Measurements from ENCODE around the gene UBE2D2. TPM values are rescaled to one million over a fixed set of nuclear protein-coding genes. Genes with fewer than 3 reads are reported as not detected.
"Not testable (repeated sequence)": the region's sequence is repeated elsewhere in the genome, so short reads cannot be mapped to it uniquely, and the experiment has no call there.

The UBE2D2 gene
- total RNA-seq, 6 experiments from 2014 or later, result 38.3 to 68.3 (median 53.1) TPM

DNA sequence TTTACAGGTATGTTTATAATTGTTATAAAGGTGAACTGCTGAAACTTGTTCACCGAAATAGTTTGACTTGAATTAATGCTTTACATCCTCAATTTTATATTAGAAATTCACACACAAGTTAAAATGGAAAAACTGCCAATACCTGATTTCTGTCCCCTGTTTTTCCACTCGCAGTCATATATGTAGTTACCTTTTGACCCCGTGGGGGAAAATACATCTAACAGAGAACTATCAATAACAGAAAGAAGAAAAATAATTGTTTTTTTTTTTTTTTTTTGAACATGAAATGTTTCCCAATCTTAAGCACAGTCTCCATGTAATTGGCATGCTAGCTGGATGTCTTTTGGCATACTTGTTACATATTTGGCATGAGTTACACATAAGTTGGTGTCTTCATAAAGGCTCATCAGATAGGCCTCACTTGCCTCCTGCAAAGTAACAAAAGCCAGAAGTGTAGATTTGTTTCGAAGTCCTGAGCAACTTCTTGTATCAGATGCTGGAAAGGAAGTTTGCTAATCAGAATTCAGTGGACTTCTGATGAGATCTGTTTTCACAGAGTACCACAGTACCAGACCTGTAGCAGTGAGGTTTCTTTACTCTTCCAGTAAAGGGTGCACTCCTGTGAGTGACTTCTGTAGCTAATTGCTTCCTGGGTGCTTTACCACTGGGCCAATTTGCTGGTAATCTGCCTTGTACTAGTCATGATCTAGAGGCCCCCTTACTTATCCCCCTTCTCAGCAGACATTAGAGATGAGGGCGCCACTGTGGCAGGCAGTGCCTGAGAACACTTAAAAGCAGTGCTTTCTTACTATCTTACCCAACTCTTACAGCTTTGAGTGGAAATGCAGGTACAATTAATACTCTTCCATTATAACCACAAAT lies 50.8 kb downstream of the UBE2D2 start:
- ATAC-seq (no peak), DNase-seq (no peak)
- Histone ChIP-seq H3K27me3 (no peaks in the 10 kb centered on the region), H3K36me3 (peaks cover 0 to 17% (median 2%) of the 10 kb centered on the region in 4 donors), H3K4me1 (peaks cover 0 to 4% (median 0%) of the 10 kb centered on the region in 4 donors), H3K27ac (no peak overlapping the region), H3K4me3 (no peak overlapping the region), H3K9me3 (no peaks in the 10 kb centered on the region)
- TF ChIP-seq POLR2A (IDR thresholded peaks at IDR 0.05), result no peak
- no peak for TF ChIP-seq CTCF (IDR thresholded peaks at IDR 0.05)
- intact Hi-C loops (cut with DNase I), result no loop called here
- WGBS (ENCODE audit: insufficient coverage, low coverage, low lambda C conversion rate, missing lambda C conversion rate), result 79% methylated on average over 5 of the region's 5 CpGs

DNA sequence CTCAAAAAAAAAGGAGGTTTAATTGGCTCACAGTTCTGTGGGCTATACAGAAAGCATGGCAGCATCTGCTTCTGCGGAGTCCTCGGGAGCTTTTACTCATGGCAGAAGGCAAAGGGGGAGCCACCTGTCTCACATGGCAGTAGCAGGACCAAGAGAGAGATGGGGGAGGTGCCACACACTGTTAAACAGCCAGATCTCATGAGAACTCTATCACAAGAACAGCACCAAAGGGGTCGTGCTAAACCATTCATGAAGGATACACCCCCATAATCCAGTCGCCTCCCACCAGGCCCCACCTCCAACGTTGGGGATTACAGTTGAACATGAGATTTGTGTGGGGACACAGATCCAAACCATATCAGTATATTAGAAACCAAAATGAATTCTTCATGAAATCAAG lies 58.7 kb downstream of the UBE2D2 start:
- Histone ChIP-seq H3K9me3 (no peaks in the 10 kb centered on the region), H3K4me3 (no peak overlapping the region), H3K36me3 (peaks cover 0 to 42% (median 13%) of the 10 kb centered on the region in 4 donors), H3K4me1 (no peaks in the 10 kb centered on the region), H3K27me3 (no peaks in the 10 kb centered on the region), H3K27ac (no peak overlapping the region)
- TF ChIP-seq CTCF (IDR thresholded peaks at IDR 0.05), result no peak
- no peak for TF ChIP-seq POLR2A (IDR thresholded peaks at IDR 0.05)
- intact Hi-C loops (cut with DNase I), result no loop called here
- 90% methylated on average over 3 of the region's 5 CpGs for WGBS (ENCODE audit: insufficient coverage, low coverage, low lambda C conversion rate, missing lambda C conversion rate)
- DNase-seq (no peak), ATAC-seq (no peak)

DNA sequence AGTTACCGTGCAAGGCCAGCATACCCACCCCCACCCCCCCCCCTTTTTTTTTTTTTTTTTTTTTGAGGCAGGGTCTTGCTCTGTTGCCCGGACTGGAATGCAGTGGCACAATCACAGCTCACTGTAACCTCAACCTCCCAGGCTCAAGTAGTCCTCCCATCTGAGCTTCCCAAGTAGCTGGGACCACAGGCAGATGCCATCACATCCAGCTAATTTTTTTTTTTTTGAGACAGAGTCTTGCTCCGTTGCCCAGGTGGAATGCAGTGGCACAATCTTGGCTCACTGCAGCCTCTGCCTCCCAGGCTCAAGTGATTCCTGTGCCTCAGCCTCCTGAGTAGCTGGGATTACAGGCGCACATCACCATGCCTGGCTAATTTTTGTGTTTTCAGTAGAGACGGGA lies 64.3 kb downstream of the UBE2D2 start:
- H3K4me1 ChIP-seq; ATAC-seq; H3K27me3 ChIP-seq; H3K9me3 ChIP-seq; intact Hi-C loops (cut with DNase I); H3K4me3 ChIP-seq; H3K27ac ChIP-seq; DNase-seq: not testable (repeated sequence)
- WGBS (ENCODE audit: insufficient coverage, low coverage, low lambda C conversion rate, missing lambda C conversion rate), result 83% methylated on average over 4 of the region's 5 CpGs
- H3K36me3 ChIP-seq, result peaks cover 7 to 51% (median 17%) of the 10 kb centered on the region in 4 donors

DNA sequence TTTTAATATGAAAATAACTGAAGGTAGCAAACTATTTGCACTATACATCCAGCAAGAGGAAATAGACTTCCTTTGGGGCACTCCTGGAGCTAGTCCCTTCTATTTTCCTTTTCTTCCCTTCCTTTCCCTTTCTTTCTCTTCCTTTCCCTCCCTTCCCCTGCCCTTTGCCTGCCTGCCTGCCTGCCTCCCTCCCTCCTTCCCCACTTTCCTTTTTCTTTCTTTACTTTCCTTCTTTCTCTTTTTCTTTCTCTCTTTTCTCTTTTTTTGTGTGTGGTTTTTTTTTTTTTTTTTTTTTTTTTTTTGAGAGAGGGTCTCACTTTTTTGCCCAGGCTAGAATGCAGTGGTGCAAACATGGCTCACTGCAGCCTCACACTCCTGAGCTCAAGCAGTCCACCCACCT lies 69.7 kb downstream of the UBE2D2 start:
- H3K4me1 ChIP-seq, result peaks cover 0 to 15% (median under 1%) of the 10 kb centered on the region in 4 donors
- H3K27ac ChIP-seq, result no peak overlapping the region
- ATAC-seq (no peak), DNase-seq (no peak)
- no peaks in the 10 kb centered on the region for H3K9me3 ChIP-seq
- no peak overlapping the region for H3K4me3 ChIP-seq
- intact Hi-C loops (cut with DNase I), result loop anchor here in 1 of 2 donors (5.0 kb wide), 1 partner anchor 131 kb away; no protein-coding TSS in a partner anchor
- peaks cover 6 to 19% (median 7%) of the 10 kb centered on the region in 4 donors for H3K36me3 ChIP-seq
- no peak for TF ChIP-seq POLR2A (IDR thresholded peaks at IDR 0.05)
- TF ChIP-seq CTCF (IDR thresholded peaks at IDR 0.05), result no peak
- H3K27me3 ChIP-seq, result no peaks in the 10 kb centered on the region

- Histone ChIP-seq H3K4me3 (no peak overlapping the region), H3K27ac (no peak overlapping the region), H3K9me3 (no peaks in the 10 kb centered on the region), H3K36me3 (peaks cover under 1 to 11% (median 5%) of the 10 kb centered on the region in 4 donors), H3K4me1 (peaks cover 4 to 23% (median 8%) of the 10 kb centered on the region in 4 donors), H3K27me3 (no peaks in the 10 kb centered on the region)
- DNase-seq (no peak), ATAC-seq (peak in 1 of 4 donors; percentile 12)
- intact Hi-C loops (cut with DNase I), result loop anchor here in 1 of 2 donors (5.0 kb wide), 1 partner anchor 131 kb away; no protein-coding TSS in a partner anchor
- WGBS (ENCODE audit: insufficient coverage, low coverage, low lambda C conversion rate, missing lambda C conversion rate), result 75% methylated on average over 3 of the region's 3 CpGs
- no peak for TF ChIP-seq POLR2A (IDR thresholded peaks at IDR 0.05)
- no peak for TF ChIP-seq CTCF (IDR thresholded peaks at IDR 0.05)
Measured at GRCh38 chr5:139631520-139632165, 70.5 kb downstream of the UBE2D2 start.
